Fibroblast of villous mesenchyme (primary cell): ENCODE results near the gene BHLHE40. TPM values are rescaled to one million over a fixed set of nuclear protein-coding genes. Genes with fewer than 3 reads are reported as not detected.

Experiments used
- DNase-seq: peaks from one replicate; pipeline ENCODE4 v3.0.0-alpha.2; 2010; ENCODE audit warnings: low read depth
- H3K4me3 ChIP-seq: 2 replicates; pipeline ENCODE4 v1.5.1; 2011; ENCODE audit warnings: low read depth, mild to moderate bottlenecking, low read length
- CTCF ChIP-seq: IDR thresholded peaks from 2 replicates; pipeline ENCODE4 v1.5.1; 2012; ENCODE audit warnings: low read depth, mild to moderate bottlenecking, low read length; ENCODE audit not compliant: insufficient read depth
- total RNA-seq: library from RNA; depleted of rRNA; stranded (reverse); fragments of >200 nt; gene quantifications from 2 replicates; pipeline ENCODE4 v1.2.3, GENCODE V29; 2012

Gene BHLHE40
- total RNA-seq, 1 donor = 53.5 TPM

GRCh38 chr3:5019411-5020241 lies 40.4 kb downstream of the BHLHE40 start:
- no peak for TF ChIP-seq CTCF
- no peak overlapping the region for H3K4me3 ChIP-seq
- no peak for DNase-seq

- DNase-seq = no peak
- TF ChIP-seq CTCF = no peak
Observed at GRCh38 chr3:5020242-5020722, 41.0 kb downstream of the BHLHE40 start.

GRCh38 chr3:5021116-5022092 lies 42.2 kb downstream of the BHLHE40 start:
- TF ChIP-seq CTCF = no peak
- no peak overlapping the region for H3K4me3 ChIP-seq
- DNase-seq = no peak

More at GRCh38 chr3:5020242-5020722, 41.0 kb downstream of the BHLHE40 start:
- H3K4me3 ChIP-seq = no peak overlapping the region

GRCh38 chr3:5022187-5022965 lies 43.1 kb downstream of the BHLHE40 start:
- H3K4me3 ChIP-seq = no peak overlapping the region
- no peak for DNase-seq
- no peak for TF ChIP-seq CTCF

GRCh38 chr3:5022966-5023776 lies 43.9 kb downstream of the BHLHE40 start:
- TF ChIP-seq CTCF = no peak
- no peak overlapping the region for H3K4me3 ChIP-seq
- DNase-seq = peak; percentile 99
